ENCODE results near the gene LPAR5. TPM values are rescaled to one million over a fixed set of nuclear protein-coding genes. Genes with fewer than 3 reads are reported as not detected.

The LPAR5 gene
- polyA plus RNA-seq, 1 of the 3 experiments (the other 2 are of a cell fraction), result 0.03 TPM

GRCh38 chr12:6644903-6645302 is 9.1 kb upstream of the LPAR5 start:
- Histone ChIP-seq H3K79me2 (ENCODE audit: insufficient read depth) (no peaks in the 10 kb centered on the region), H3K4me3 (ENCODE audit: low read depth in 2 of 2, low read length in 1 of 2) (no peak overlapping the region), H3K4me2 (no peak overlapping the region), H3K9me3 (no peaks in the 10 kb centered on the region), H3K4me1 (ENCODE audit: control insufficient read depth in 1 of 2, insufficient read depth in 2 of 2, low read depth in 1 of 2, low read length in 1 of 2) (no peaks in the 10 kb centered on the region), H2AFZ (ENCODE audit: low read depth) (no peak overlapping the region), H3K27me3 (ENCODE audit: insufficient read depth) (no peaks in the 10 kb centered on the region), H4K20me1 (ENCODE audit: insufficient read depth) (no peaks in the 10 kb centered on the region), H3K36me3 (replicated peaks in 1 of 2; ENCODE audit: control insufficient read depth in 1 of 2, insufficient read depth in 2 of 2, low read length in 1 of 2) (no peaks in the 10 kb centered on the region), H3K9ac (no peak overlapping the region), H3F3A (replicated peaks; ENCODE audit: insufficient read depth) (no peaks in the 10 kb centered on the region), H3K27ac (ENCODE audit: low read depth in 2 of 2, low read length in 1 of 2) (no peak overlapping the region), H3K9me2 (no peaks in the 10 kb centered on the region)
- ChIA-PET CTCF (interaction anchor here (0.7 to 4.2 kb wide), 17 partner anchors 9 to 107 kb away, joined by 3 to 32 read pairs (median 6); partner anchors contain the start of gene LPAR5), POLR2A (interaction anchor here (0.8 to 1.8 kb wide), 3 partner anchors 12 to 27 kb away, joined by 3 to 5 read pairs (median 5); no protein-coding TSS in a partner anchor)
- DNase-seq, result peak; percentile 74
- TF ChIP-seq ELF1 (IDR thresholded peaks at IDR 0.05) (no peak), MAX (IDR thresholded peaks at IDR 0.05; ENCODE audit: low read depth) (no peak), CTCF (IDR thresholded peaks at IDR 0.05) (peak; percentile 28), ZBTB33 (IDR thresholded peaks at IDR 0.05; ENCODE audit: borderline replicate concordance, low read depth) (no peak), SMC3 (IDR thresholded peaks at IDR 0.05; ENCODE audit: low read depth, low read length) (peak; percentile 58), NRF1 (IDR thresholded peaks at IDR 0.05; ENCODE audit: low read depth, low read length) (no peak), PBX3 (IDR thresholded peaks at IDR 0.05) (no peak), RAD21 (IDR thresholded peaks at IDR 0.05; ENCODE audit: low read length) (peak; percentile 75), MEF2A (IDR thresholded peaks at IDR 0.05; ENCODE audit: borderline replicate concordance, low read depth) (no peak)
- WGBS (ENCODE audit: low lambda C conversion rate), result 46% methylated on average over 5 of the region's 5 CpGs

- Histone ChIP-seq H3K9me3 (no peaks in the 10 kb centered on the region), H3K36me3 (replicated peaks in 1 of 2; ENCODE audit: control insufficient read depth in 1 of 2, insufficient read depth in 2 of 2, low read length in 1 of 2) (no peaks in the 10 kb centered on the region), H3K79me2 (ENCODE audit: insufficient read depth) (no peaks in the 10 kb centered on the region), H3F3A (replicated peaks; ENCODE audit: insufficient read depth) (no peaks in the 10 kb centered on the region), H2AFZ (ENCODE audit: low read depth) (no peak overlapping the region), H3K27ac (ENCODE audit: low read depth in 2 of 2, low read length in 1 of 2) (no peak overlapping the region), H3K4me1 (ENCODE audit: control insufficient read depth in 1 of 2, insufficient read depth in 2 of 2, low read depth in 1 of 2, low read length in 1 of 2) (no peaks in the 10 kb centered on the region), H3K4me2 (no peak overlapping the region), H3K9ac (no peak overlapping the region), H3K27me3 (ENCODE audit: insufficient read depth) (no peaks in the 10 kb centered on the region), H3K4me3 (ENCODE audit: low read depth in 2 of 2, low read length in 1 of 2) (no peak overlapping the region), H4K20me1 (ENCODE audit: insufficient read depth) (no peaks in the 10 kb centered on the region), H3K9me2 (no peaks in the 10 kb centered on the region)
- ChIA-PET POLR2A (interaction anchor here (0.8 to 1.8 kb wide), 3 partner anchors 11 to 26 kb away, joined by 3 to 5 read pairs (median 5); no protein-coding TSS in a partner anchor), CTCF (interaction anchor here (1.1 to 4.2 kb wide), 15 partner anchors 9 to 106 kb away, joined by 3 to 32 read pairs (median 8); partner anchors contain the start of gene LPAR5)
- peak; percentile 11 for DNase-seq
- TF ChIP-seq MEF2A (IDR thresholded peaks at IDR 0.05; ENCODE audit: borderline replicate concordance, low read depth), result no peak
- TF ChIP-seq EP300 (IDR thresholded peaks at IDR 0.05; ENCODE audit: borderline replicate concordance in 1 of 2, low read depth in 1 of 2, low read length in 1 of 2), result no peak
- TF ChIP-seq FOXM1 (IDR thresholded peaks at IDR 0.05; ENCODE audit: low read depth), result no peak
- no peak for TF ChIP-seq EZH2phosphoT487 (IDR thresholded peaks at IDR 0.05; ENCODE audit: borderline replicate concordance, low read depth)
- TF ChIP-seq JUND (IDR thresholded peaks at IDR 0.05), result no peak
- TF ChIP-seq NRF1 (IDR thresholded peaks at IDR 0.05; ENCODE audit: low read depth, low read length), result no peak
- TF ChIP-seq USF2 (IDR thresholded peaks at IDR 0.05; ENCODE audit: borderline replicate concordance, low read depth, low read length), result no peak
- TF ChIP-seq TCF12 (IDR thresholded peaks at IDR 0.05), result no peak
- 83% methylated on average over 6 of the region's 6 CpGs for WGBS (ENCODE audit: low lambda C conversion rate)
Measured at GRCh38 chr12:6644257-6644596, 8.5 kb upstream of the LPAR5 start.
